K562 (cell line): ENCODE data around the gene FTO. TPM values are rescaled to one million over a fixed set of nuclear protein-coding genes. Genes with fewer than 3 reads are reported as not detected.

ENCODE experiments used
- E2F6 ChIP-seq, 2 experiments: IDR thresholded peaks; 2 replicates each; pipeline ENCODE4 v1.6.1; 2011; ENCODE audit warnings: borderline replicate concordance in 1 of 2, control low read depth in 1 of 2, low read depth in 1 of 2, low read length in 1 of 2, mild to moderate bottlenecking in 1 of 2, mixed read lengths in 1 of 2, moderate library complexity in 1 of 2; ENCODE audit not compliant: insufficient read depth in 1 of 2, insufficient read length in 1 of 2, poor library complexity in 1 of 2, severe bottlenecking in 1 of 2; ENCODE audit errors: extremely low read depth in 1 of 2
- HDGF ChIP-seq: fragments of 450-650 bp; IDR thresholded peaks from 2 replicates; pipeline ENCODE4 v1.6.1; 2016
- REST ChIP-seq, 2 experiments: fragments of 450-650 bp; formaldehyde crosslinking in 1 of 2; IDR thresholded peaks; 2 replicates each; pipeline versions ENCODE4 v1.4.0 to v1.6.1; 2014 to 2020; ENCODE audit warnings: mild to moderate bottlenecking in 2 of 2, borderline replicate concordance in 1 of 2, low read depth in 1 of 2
- SMAD2 ChIP-seq: fragments of 150-350 bp; IDR thresholded peaks from 2 replicates; pipeline ENCODE4 v1.6.1; 2014; ENCODE audit warnings: low read depth, mild to moderate bottlenecking, low read length
- STAT6 ChIP-seq: sonication (generic); formaldehyde crosslinking; IDR thresholded peaks from 2 replicates; pipeline ENCODE4 v1.8.1; 2023; ENCODE audit warnings: mild to moderate bottlenecking, missing genetic modification reagents
- ZNF740 ChIP-seq, 3 experiments: fragments of 200-800 bp in 1 of 3; sonication (Bioruptor generic) in 1 of 3; sonication (generic) in 1 of 3; formaldehyde crosslinking in 1 of 3; IDR thresholded peaks; 2 replicates each; pipeline versions ENCODE4 v1.6.1 to v1.8.0; 2016 to 2022; ENCODE audit warnings: mild to moderate bottlenecking in 2 of 3, missing compliant biosample characterization in 2 of 3, missing genetic modification characterization in 2 of 3, missing genetic modification reagents in 1 of 3
- polyA plus RNA-seq, 8 experiments: library from polyadenylated mRNA; depleted of rRNA in 4 of 8; stranded (reverse) in 5 of 8; unstranded in 3 of 8; fragments of >200 nt; fragmentation: Nextera tagmentation in 2 of 8; fragmentation: Illumina TruSeq in 1 of 8; extraction: Ambion mirVana in 2 of 8; extraction: Trizol in 1 of 8; gene quantifications; 2 replicates each; pipeline versions ENCODE4 v1.2.1 to v1.2.3, GENCODE V29; 2011 to 2014; ENCODE audit warnings: inconsistent platforms in 1 of 8, missing spikeins in 1 of 8
- total RNA-seq, 7 experiments: library from RNA; depleted of rRNA in 6 of 7; stranded (reverse); fragments of >200 nt in 6 of 7; fragmentation: Illumina TruSeq in 2 of 7; extraction: Trizol in 2 of 7; gene quantifications; 2 replicates each; pipeline versions ENCODE4 v1.2.1 to v1.2.3, GENCODE V29; 2011 to 2021; ENCODE audit warnings: low replicate concordance in 1 of 7

FTO gene
- total and polyA plus RNA-seq, 9 of the 15 experiments (the other 6 are each of a cell fraction or from before 2014, with no cell fraction given): 11.3 to 27.7 (median 25.5) TPM

- no peak for TF ChIP-seq REST (IDR thresholded peaks at IDR 0.05; ENCODE audit: borderline replicate concordance)
- TF ChIP-seq REST (CRISPR knock-in tag; IDR thresholded peaks at IDR 0.05; ENCODE audit: low read depth): no peak
- TF ChIP-seq HDGF: no peak
- peak; percentile 84; the same call in 1 of the 2 replicates for TF ChIP-seq STAT6 (CRISPR knock-in tag)
- TF ChIP-seq SMAD2: no peak
- TF ChIP-seq E2F6 (IDR thresholded peaks at IDR 0.05; ENCODE audit: borderline replicate concordance in 1 of 2, extremely low read depth in 1 of 2, insufficient read depth in 1 of 2, insufficient read length in 1 of 2, low read depth in 1 of 2, low read length in 1 of 2, poor library complexity in 1 of 2, severe bottlenecking in 1 of 2): peak; percentile 63 to 80
- TF ChIP-seq ZNF740 (CRISPR knock-in tag; IDR thresholded peaks at IDR 0.05): no peak
- no peak for TF ChIP-seq ZNF740 (tag; IDR thresholded peaks at IDR 0.05)
Observed at GRCh38 chr16:53703590-53704444, at the start of gene FTO, which contains the start of gene RPGRIP1L (continued).
